DND-41 (cell line): ENCODE data around the gene GTF2F1.
"Not testable (repeated sequence)": the region's sequence is repeated elsewhere in the genome, so short reads cannot be mapped to it uniquely, and the experiment has no call there.

Source experiments
- ATAC-seq: fragments of 200-7000 bp; cut with Tn5 transposase; 3 replicates; pipeline ENCODE4 v1.9.1; 2021; ENCODE audit warnings: low read depth; ENCODE audit not compliant: insufficient read depth
- DNase-seq: peaks from one replicate; pipeline ENCODE4 v3.0.0-alpha.2; 2020
- H2AFZ ChIP-seq: 2 replicates; pipeline ENCODE4 v1.6.0; 2012; ENCODE audit warnings: low read depth, low read length
- H3K27ac ChIP-seq: 2 replicates; pipeline ENCODE4 v1.5.1; 2012; ENCODE audit warnings: low read length, inconsistent platforms
- H3K27me3 ChIP-seq: fragments of 200-600 bp; sonication (generic); 2 replicates; pipeline ENCODE4 v1.6.0; 2012; ENCODE audit warnings: low read length, mild to moderate bottlenecking, inconsistent platforms; ENCODE audit not compliant: insufficient read depth, poor library complexity
- H3K36me3 ChIP-seq: 2 replicates; pipeline ENCODE4 v1.5.1; 2012; ENCODE audit warnings: low read length, inconsistent platforms; ENCODE audit not compliant: insufficient read depth
- H3K4me1 ChIP-seq: 2 replicates; pipeline ENCODE4 v1.5.1; 2012; ENCODE audit warnings: mild to moderate bottlenecking, low read length; ENCODE audit not compliant: insufficient read depth
- H3K4me2 ChIP-seq: 2 replicates; pipeline ENCODE4 v1.6.0; 2012; ENCODE audit warnings: mild to moderate bottlenecking, moderate library complexity, low read length, inconsistent platforms; ENCODE audit not compliant: insufficient read depth
- H3K4me3 ChIP-seq, 2 experiments: fragments of 200-600 bp in 1 of 2; shearing (Covaris generic) in 1 of 2; 2 replicates each; pipeline ENCODE4 v1.5.1; 2012 to 2016; ENCODE audit warnings: inconsistent platforms in 2 of 2, low read length in 2 of 2, mild to moderate bottlenecking in 2 of 2, low read depth in 1 of 2, moderate library complexity in 1 of 2
- H3K79me2 ChIP-seq: 2 replicates; pipeline ENCODE4 v1.6.0; 2012; ENCODE audit warnings: low read length, inconsistent platforms; ENCODE audit not compliant: insufficient read depth
- H3K9ac ChIP-seq: 2 replicates; pipeline ENCODE4 v1.6.0; 2012; ENCODE audit warnings: low read depth, mild to moderate bottlenecking, inconsistent platforms, low read length, moderate library complexity
- H3K9me3 ChIP-seq: 2 replicates; pipeline ENCODE4 v1.5.1; 2012; ENCODE audit warnings: low read length, moderate library complexity, mild to moderate bottlenecking, inconsistent platforms; ENCODE audit not compliant: insufficient read depth, severe bottlenecking
- H4K20me1 ChIP-seq: 2 replicates; pipeline ENCODE4 v1.6.0; 2012; ENCODE audit warnings: low read length; ENCODE audit not compliant: insufficient read depth
- EZH2 ChIP-seq: IDR thresholded peaks from 3 replicates; pipeline ENCODE4 v1.6.1; 2012; ENCODE audit warnings: borderline replicate concordance, low read depth, mild to moderate bottlenecking, moderate library complexity, low read length, inconsistent platforms; ENCODE audit not compliant: severe bottlenecking
- TF ChIP-seq, protein P1 (sequence below): IDR thresholded peaks from 2 replicates; pipeline ENCODE4 v1.5.1; 2012; ENCODE audit warnings: borderline replicate concordance, low read length, moderate library complexity, mild to moderate bottlenecking; ENCODE audit not compliant: poor library complexity, severe bottlenecking; ENCODE audit errors: extremely low read depth

The GTF2F1 gene

DNA sequence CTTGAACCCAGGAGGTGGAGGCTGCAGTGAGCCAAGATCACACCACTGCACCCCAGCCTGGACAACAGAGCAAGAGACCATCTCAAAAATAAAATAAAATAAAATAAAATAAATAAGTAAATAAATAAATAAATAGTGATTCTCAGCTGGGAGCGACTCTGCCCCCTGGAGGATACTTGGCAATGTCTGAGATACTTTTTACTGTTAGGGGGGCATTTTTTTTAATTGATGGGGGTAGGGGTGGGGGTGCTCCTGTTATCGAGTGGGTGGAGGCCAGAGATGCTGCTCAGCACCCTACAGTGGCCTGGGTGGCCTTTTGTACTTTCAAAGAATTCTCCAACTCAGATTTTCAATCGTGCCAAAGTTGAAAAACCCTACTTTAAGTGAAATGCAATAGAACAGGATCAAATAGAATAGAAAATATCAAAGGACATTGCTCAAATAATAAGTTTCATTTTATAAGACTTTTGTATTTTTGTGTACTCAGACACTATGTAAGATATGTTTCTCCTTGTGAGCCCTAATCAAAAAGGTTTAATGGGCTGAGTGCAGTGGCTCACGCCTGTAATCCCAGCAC lies 38.8 kb downstream of the GTF2F1 start:
- no peaks in the 10 kb centered on the region for H4K20me1 ChIP-seq
- no peaks in the 10 kb centered on the region for H3K4me1 ChIP-seq
- no peak for DNase-seq
- no peaks in the 10 kb centered on the region for H3K27me3 ChIP-seq
- TF ChIP-seq, protein P1, sequence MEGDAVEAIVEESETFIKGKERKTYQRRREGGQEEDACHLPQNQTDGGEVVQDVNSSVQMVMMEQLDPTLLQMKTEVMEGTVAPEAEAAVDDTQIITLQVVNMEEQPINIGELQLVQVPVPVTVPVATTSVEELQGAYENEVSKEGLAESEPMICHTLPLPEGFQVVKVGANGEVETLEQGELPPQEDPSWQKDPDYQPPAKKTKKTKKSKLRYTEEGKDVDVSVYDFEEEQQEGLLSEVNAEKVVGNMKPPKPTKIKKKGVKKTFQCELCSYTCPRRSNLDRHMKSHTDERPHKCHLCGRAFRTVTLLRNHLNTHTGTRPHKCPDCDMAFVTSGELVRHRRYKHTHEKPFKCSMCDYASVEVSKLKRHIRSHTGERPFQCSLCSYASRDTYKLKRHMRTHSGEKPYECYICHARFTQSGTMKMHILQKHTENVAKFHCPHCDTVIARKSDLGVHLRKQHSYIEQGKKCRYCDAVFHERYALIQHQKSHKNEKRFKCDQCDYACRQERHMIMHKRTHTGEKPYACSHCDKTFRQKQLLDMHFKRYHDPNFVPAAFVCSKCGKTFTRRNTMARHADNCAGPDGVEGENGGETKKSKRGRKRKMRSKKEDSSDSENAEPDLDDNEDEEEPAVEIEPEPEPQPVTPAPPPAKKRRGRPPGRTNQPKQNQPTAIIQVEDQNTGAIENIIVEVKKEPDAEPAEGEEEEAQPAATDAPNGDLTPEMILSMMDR, result peak; percentile 8
- no peak for TF ChIP-seq EZH2
- H3K79me2 ChIP-seq, result no peaks in the 10 kb centered on the region
- no peak overlapping the region for H3K4me2 ChIP-seq
- H3K9ac ChIP-seq, result no peak overlapping the region
- no peak overlapping the region for H2AFZ ChIP-seq
- no peak overlapping the region for H3K27ac ChIP-seq
- no peak for ATAC-seq
- no peak overlapping the region for H3K4me3 ChIP-seq
- H3K9me3 ChIP-seq, result no peaks in the 10 kb centered on the region
- H3K36me3 ChIP-seq, result no peaks in the 10 kb centered on the region

DNA sequence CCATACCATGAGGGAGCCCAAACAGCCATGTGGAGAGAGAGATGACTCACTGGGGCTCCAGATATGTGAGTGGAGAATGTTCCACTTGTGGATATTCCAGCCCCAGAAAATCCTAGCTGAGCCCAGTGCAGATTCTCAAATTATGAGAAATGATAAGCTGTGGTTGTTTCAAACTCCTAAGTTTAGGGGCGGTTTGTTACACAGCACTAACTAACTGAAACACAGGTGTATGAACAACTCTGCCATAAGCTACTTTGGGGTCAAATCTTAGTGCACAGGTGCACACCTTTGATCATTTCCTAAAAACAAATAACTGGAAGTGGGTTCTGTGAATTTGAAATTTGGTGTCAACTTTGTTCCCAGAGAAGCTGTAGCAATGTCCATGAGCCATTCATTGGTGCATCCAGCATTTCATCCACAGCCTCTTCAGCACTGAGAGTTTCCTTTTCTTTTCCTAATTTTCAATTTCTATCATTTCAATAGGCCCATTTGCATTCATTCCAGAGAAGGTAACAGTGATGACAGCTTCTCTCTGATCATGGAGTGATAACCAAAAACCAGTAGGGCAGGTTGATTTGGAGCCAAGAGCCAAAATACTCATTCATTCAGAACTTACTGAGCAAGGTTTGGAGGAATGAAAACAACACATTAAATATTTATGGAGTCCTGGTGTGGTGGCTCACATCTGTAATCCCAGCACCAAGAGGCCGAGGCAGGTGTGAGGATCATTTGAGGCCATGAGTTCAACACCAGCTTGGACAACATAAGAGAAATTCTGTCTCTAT lies 40.4 kb downstream of the GTF2F1 start:
- no peak overlapping the region for H3K4me3 ChIP-seq

DNA sequence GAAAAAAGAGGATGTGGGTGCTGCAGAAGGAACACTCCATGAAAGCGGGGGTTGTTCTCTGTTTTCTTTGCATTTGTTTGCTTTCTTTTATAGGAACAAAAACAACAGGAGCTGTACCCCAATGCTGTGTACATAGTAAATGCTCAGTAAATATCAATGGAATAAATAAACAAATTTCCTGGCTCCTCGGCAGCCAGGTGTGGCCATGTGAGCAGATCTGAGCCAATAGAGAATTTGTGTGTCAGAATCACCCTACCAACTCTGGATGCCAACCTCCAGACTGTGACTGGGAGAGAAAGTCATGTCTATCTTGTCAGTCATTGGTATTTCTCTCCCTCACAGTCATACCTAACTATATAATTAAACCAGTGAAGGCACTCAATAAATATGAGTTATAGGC lies 42.3 kb downstream of the GTF2F1 start:
- Histone ChIP-seq H3K36me3 (no peaks in the 10 kb centered on the region), H3K27ac (no peak overlapping the region), H4K20me1 (no peaks in the 10 kb centered on the region), H3K4me1 (no peaks in the 10 kb centered on the region), H3K9me3 (no peaks in the 10 kb centered on the region), H3K4me2 (no peak overlapping the region), H3K9ac (no peak overlapping the region), H3K4me3 (no peak overlapping the region), H3K79me2 (no peaks in the 10 kb centered on the region), H3K27me3 (no peaks in the 10 kb centered on the region), H2AFZ (no peak overlapping the region)
- no peak for TF ChIP-seq EZH2
- TF ChIP-seq, protein P1, result no peak
- no peak for ATAC-seq
- no peak for DNase-seq

More for the DNA sequence above, 40.4 kb downstream of the GTF2F1 start:
- H4K20me1 ChIP-seq, result no peaks in the 10 kb centered on the region
- H3K27me3 ChIP-seq, result no peaks in the 10 kb centered on the region
- no peak overlapping the region for H3K9ac ChIP-seq
- ATAC-seq, result no peak
- no peak for DNase-seq
- no peak overlapping the region; the same call in 1 of the 2 replicates for H2AFZ ChIP-seq
- H3K9me3 ChIP-seq, result no peaks in the 10 kb centered on the region
- no peaks in the 10 kb centered on the region for H3K4me1 ChIP-seq
- no peaks in the 10 kb centered on the region for H3K79me2 ChIP-seq
- no peaks in the 10 kb centered on the region for H3K36me3 ChIP-seq
- TF ChIP-seq, protein P1, result no peak
- TF ChIP-seq EZH2, result no peak
- no peak overlapping the region for H3K27ac ChIP-seq
- no peak overlapping the region for H3K4me2 ChIP-seq

DNA sequence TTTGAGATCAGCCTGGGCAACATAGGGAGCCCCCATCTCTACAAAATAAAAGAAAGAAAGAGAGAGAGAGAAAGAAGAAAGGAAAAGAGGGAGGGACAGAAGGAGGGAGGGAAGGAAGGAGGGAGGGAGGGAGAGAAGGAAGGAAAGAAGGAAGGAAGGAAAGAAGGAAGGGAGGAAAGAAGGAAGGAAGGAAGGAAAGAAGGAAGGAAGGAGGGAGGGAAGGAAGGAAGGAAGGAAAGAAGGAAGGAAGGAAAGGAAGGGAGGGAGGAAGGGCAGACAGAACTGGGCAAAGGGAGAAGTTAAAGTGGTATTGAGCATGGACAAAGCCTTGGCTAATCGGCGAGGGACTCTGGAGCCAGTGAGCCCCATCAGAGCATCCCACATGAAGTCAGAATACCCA lies 43.7 kb downstream of the GTF2F1 start:
- H3K4me2 ChIP-seq, H3K36me3 ChIP-seq, H3K27me3 ChIP-seq, H3K4me3 ChIP-seq, ATAC-seq, H3K27ac ChIP-seq, H3K9me3 ChIP-seq, H3K9ac ChIP-seq, H3K4me1 ChIP-seq, DNase-seq, H4K20me1 ChIP-seq, H3K79me2 ChIP-seq, H2AFZ ChIP-seq: not testable (repeated sequence)
